HG03342 (cell line): ENCODE results near the gene ZNF654.

Experiments used
- ATAC-seq: cut with Tn5 transposase; IDR thresholded peaks from one replicate; pipeline ENCODE4 v1.9.1; 2021; ENCODE audit warnings: mild to moderate bottlenecking, moderate library complexity; ENCODE audit not compliant: unreplicated experiment

ZNF654 gene

DNA sequence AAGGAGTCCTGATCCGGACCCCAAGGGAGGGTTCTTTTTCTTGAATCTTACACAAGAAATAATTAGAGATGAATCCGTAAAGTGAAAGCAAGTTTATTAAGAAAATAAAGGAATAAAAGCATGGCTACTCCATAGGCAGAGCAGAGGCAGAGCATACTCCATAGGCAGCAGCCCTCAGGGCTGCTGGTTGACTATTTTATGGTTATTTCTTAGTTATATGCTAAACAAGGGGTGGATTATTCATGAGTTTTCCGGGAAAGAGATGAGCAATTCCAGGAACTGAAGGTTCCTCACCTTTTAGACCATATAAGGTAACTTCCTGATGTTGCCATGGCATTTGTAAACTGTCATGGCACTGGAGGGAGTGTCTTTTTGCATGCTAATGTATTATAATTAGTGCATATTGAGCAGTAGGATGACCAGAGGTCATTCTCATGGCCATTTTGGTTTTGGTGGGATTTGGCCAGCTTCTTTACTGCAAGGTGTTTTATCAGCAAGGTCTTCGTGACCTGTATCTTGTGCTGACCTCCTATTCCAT, 132.9 kb downstream of the ZNF654 start:
- ATAC-seq = no peak

DNA sequence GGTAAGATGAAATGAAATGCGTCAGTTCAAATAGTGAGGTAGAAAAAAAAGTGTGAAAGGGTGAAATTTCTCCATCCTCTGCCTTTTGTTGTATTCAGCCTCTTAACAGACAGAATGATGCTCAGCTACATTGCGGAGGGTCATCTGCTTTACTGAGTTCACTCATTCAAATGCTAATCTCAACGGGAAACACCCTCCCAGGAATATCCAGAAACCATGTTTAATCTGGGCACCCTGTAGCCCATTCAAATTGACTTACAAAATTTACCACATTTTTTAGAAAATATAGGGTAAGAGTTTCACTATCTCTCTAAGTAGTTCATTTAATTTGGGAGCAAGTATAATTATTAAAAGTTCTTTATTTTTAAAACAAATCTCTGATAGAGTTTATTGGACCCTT, 133.6 kb downstream of the ZNF654 start:
- no peak for ATAC-seq
